ENCODE data around the gene TBCD. TPM values are rescaled to one million over a fixed set of nuclear protein-coding genes. Genes with fewer than 3 reads are reported as not detected.

The TBCD gene
- total RNA-seq, 2 experiments from 2014 or later = 87.8 to 145 TPM

GRCh38 chr17:82816358-82816757 is 64.5 kb downstream of the TBCD start:
- Histone ChIP-seq H3K9me3 (ENCODE audit: low read length) (peaks cover 7% of the 10 kb centered on the region; the same call in 1 of the 2 replicates), H3K36me3 (ENCODE audit: insufficient read depth, low read length) (peaks cover 77% of the 10 kb centered on the region), H3K4me2 (ENCODE audit: low read length) (no peak overlapping the region), H3K27ac (ENCODE audit: low read depth, low read length, poor library complexity, severe bottlenecking) (no peak overlapping the region), H3K79me2 (ENCODE audit: insufficient read depth, low read depth, low read length) (no peaks in the 10 kb centered on the region), H3K9me2 (ENCODE audit: insufficient read depth, low read length) (no peaks in the 10 kb centered on the region), H2AFZ (ENCODE audit: low read length) (no peak overlapping the region), H4K20me1 (ENCODE audit: insufficient read depth, low read length) (no peaks in the 10 kb centered on the region), H3K4me1 (ENCODE audit: insufficient read depth, low read length, poor library complexity, severe bottlenecking) (peaks cover 5% of the 10 kb centered on the region), H3K4me3 (ENCODE audit: low read depth, low read length, poor library complexity, severe bottlenecking) (no peak overlapping the region)
- no TSS peak for BruUV-seq (replicated peaks)
- no peak for DNase-seq (ENCODE audit: low spot score)
- no peak for TF ChIP-seq CTCF (conservative IDR thresholded peaks at IDR 0.05; ENCODE audit: low read length)
- TF ChIP-seq EZH2phosphoT487 (IDR thresholded peaks at IDR 0.05; ENCODE audit: borderline replicate concordance, low read depth, low read length) = no peak
- CTCF ChIA-PET (ENCODE audit: unreplicated experiment) = no interaction called here
- intact Hi-C loops (cut with micrococcal nuclease; ENCODE audit: unreplicated experiment) = no loop called here
- POLR2A ChIA-PET = interaction anchor here (0.6 kb wide), 1 partner anchor 54 kb away, joined by 4 read pairs; no protein-coding TSS in a partner anchor

GRCh38 chr17:82817947-82818346 is 66.1 kb downstream of the TBCD start:
- no TSS peak for BruUV-seq (replicated peaks)
- Histone ChIP-seq H3K9me2 (ENCODE audit: insufficient read depth, low read length) (no peaks in the 10 kb centered on the region), H3K36me3 (ENCODE audit: insufficient read depth, low read length) (peaks cover 81% of the 10 kb centered on the region), H3K4me3 (ENCODE audit: low read depth, low read length, poor library complexity, severe bottlenecking) (no peak overlapping the region), H4K20me1 (ENCODE audit: insufficient read depth, low read length) (no peaks in the 10 kb centered on the region), H3K4me1 (ENCODE audit: insufficient read depth, low read length, poor library complexity, severe bottlenecking) (peaks cover 5% of the 10 kb centered on the region), H3K4me2 (ENCODE audit: low read length) (no peak overlapping the region), H3K79me2 (ENCODE audit: insufficient read depth, low read depth, low read length) (no peaks in the 10 kb centered on the region), H2AFZ (ENCODE audit: low read length) (no peak overlapping the region), H3K9me3 (ENCODE audit: low read length) (peaks cover 7% of the 10 kb centered on the region; the same call in 1 of the 2 replicates), H3K27ac (ENCODE audit: low read depth, low read length, poor library complexity, severe bottlenecking) (no peak overlapping the region)
- intact Hi-C loops (cut with micrococcal nuclease; ENCODE audit: unreplicated experiment) = no loop called here
- no peak for TF ChIP-seq EZH2phosphoT487 (IDR thresholded peaks at IDR 0.05; ENCODE audit: borderline replicate concordance, low read depth, low read length)
- no peak for TF ChIP-seq CTCF (conservative IDR thresholded peaks at IDR 0.05; ENCODE audit: low read length)
- CTCF ChIA-PET (ENCODE audit: unreplicated experiment) = no interaction called here
- POLR2A ChIA-PET = interaction anchor here (0.9 kb wide), 1 partner anchor 100 kb away, joined by 3 read pairs; no protein-coding TSS in a partner anchor
- DNase-seq (ENCODE audit: low spot score) = no peak

All from OCI-LY7 (cell line).